DMS114 treated with DMSO at 0.1 percent for 48 hours (cell line): ENCODE results near the gene FCER2.
"Not testable (repeated sequence)": the region's sequence is repeated elsewhere in the genome, so short reads cannot be mapped to it uniquely, and the experiment has no call there.

ENCODE experiments used
- DNase-seq: peaks from one replicate; lab custom pipeline; 2025; ENCODE audit not compliant: unreplicated experiment; lab: John Stamatoyannopoulos, UW

The FCER2 gene, protein sequence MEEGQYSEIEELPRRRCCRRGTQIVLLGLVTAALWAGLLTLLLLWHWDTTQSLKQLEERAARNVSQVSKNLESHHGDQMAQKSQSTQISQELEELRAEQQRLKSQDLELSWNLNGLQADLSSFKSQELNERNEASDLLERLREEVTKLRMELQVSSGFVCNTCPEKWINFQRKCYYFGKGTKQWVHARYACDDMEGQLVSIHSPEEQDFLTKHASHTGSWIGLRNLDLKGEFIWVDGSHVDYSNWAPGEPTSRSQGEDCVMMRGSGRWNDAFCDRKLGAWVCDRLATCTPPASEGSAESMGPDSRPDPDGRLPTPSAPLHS

DNA sequence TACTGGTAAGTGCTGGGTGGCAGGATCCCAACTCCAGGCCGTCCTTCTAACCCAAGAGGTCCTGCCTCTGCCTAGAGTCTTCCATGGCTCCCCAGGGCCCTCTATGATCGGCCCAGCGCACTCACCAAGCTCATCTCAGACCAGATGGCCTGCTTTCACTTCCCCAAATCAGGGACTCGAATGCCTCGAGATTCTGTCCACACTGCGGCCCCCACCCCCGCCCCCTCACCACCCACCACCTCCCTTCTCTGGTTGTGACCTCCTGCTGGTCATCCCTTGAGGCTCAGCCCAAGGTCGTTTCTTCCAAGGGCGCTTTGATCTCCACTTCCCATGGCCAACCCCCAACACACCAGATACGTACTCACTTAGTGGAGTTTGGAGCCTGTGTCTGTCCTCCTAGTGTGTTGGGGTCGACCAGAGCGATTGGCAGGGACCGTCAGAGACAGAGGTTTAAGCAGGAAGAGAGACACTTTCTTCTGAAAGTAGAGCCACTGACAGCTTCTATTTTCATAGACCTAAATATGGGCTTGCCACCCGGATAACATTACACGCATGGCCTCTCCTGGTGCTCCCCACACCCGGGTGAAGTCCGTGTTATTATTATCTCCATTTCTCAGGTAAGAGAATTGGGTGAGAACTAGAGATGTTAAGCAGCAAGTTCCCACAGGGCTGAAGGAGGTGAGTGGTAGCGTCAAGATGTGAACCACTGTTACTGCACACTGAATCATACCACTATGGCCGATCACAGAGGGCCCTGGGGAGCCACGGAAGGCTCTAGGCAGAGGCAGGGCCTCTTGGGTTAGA is at the start of gene FCER2:
FCER2 (minus strand) TSS at position 478 of the 804 bp plus-strand sequence. CDS start 2,371 bp downstream, outside the sequence.
- DNase-seq = no peak

DNA sequence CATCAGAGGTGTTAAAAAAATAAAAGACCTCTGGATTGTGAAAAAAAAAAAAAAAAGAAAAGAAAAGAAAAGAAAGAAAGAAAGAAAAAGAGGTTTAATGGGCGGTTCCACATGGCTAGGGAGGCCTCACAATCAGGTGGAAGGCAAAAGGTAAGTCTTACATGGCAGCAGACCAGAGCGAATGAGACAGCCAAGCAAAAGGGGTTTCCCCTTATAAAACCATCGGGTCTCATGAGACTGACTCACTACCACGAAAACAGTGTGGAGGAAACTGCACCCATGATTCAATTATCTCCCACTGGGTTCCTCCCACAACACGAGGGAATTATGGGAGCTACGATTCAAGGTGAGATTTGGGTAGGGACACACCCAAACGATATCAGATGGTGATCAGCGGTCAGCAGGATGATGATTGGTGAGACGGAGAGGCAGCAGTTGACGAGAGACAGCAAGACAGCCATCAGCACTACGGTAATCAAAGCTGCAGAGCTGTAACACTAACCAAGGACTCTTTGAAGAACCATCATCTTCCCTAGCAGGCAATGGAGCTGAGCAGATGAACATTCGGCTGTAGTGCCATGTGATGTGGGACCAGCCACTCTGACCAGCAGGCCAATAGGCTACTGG is 49.3 kb upstream of the FCER2 start:
- no peak for DNase-seq

GRCh38 chr19:7748756-7749155 is 46.8 kb upstream of the FCER2 start:
- DNase-seq = no peak

DNA sequence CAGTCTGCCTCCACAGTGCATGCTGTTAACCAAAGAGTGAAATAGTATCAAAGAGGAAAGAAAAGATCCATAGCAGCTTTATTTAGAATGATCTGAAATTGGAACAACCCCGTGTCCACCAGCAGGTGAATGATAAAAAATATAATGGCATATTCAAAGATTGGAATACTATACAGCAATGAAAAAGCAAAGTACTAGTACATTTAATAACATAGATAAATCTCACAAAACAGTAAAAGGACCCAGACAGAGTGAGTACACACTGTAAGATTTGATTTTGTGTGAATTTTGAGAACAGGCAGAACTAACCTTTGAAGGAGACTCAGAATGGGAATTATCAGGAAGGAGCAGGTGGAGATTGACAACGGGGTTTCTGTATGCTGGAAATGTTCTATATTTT is 46.2 kb upstream of the FCER2 start:
- no peak for DNase-seq

DNA sequence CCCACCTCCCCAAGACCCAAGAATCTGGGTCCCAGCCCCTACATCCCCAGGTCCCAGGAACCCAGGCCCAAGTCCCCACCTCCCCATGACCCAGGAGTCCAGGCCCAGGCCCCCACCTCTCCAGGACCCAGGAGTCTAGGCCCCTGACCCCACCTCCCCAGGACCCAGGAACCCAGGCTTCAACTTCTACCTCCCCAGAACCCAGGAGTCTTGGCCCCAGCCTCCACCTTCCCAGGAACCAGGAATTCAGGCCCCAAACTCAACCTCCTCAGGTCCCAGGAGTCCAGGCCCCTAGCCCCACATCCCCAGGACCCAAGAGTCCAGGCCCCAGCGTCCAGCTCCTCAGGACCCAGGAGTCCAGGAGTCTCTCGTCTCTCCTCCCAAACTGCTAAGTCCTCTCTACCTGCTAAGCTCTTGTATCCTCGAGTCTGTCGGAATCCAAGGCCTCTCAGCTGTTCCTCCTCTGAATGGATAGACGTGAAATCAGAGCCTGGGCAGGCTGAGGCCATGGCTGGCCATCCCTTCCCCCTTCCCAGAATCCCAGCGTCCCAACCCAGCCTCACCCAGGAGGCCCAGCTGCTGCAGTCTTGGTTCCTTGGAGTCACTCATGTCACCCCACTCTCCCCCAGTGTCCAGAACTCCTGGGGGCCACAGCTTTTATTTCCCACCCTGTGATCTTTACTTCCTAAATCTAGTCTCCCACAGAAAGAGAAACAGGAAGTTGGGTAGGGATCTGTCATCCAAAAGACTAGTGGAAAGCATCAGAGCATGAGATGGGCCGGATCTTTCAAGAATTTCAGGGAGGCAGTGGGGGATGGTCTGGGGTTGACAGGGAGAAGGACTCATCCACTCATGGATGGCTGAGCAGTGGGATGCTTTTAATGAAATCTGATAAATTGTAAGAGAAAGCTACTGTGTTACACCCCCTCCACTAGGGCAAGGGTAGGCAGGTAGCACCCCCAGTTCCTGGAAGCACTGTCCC is 45.3 kb upstream of the FCER2 start, which contains the start of gene CD209:
CD209 (minus strand) TSS at position 632 of the 982 bp plus-strand sequence; CDS start at position 609, 23 bp downstream.
- DNase-seq = no peak

GRCh38 chr19:7746306-7746705 is 44.4 kb upstream of the FCER2 start:
- not testable (repeated sequence) for DNase-seq

DNA sequence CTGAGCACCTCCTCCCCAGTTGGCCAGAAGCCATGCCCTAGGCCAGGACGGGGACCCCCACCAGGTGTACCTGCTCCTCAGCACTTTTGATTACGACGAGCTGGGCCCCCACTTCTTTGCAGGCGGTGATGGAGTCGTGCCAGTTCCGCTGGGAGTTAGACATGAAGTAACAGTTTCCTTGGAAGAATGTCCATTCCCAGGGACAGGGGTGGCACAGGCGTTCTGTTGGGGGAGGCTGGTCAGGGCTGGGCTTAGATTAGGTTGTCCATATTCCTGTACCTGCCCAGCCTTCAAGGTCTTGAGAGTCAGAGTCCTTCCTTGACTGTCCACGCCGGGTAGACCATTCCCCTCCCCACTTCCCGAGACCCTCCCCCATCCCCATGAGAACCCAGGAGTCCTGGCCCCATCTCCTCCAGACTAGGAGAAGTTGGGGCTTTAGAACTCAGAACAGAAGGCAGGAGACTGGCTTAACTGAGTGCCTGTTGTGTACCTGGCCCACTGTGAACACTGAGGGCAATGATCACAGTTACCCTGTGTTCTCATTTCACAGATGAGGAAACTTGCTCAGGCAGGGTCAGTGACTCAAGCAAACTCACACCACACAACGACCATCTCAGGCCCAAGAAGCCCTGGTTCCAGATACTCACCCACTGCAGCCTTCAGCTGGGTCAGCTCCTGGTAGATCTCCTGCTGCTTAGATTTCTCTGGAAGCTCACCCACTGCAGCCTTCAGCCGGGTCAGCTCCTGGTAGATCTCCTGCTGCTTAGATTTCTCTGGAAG is 43.1 kb upstream of the FCER2 start:
- no peak for DNase-seq

- DNase-seq = no peak
Measured at GRCh38 chr19:7744199-7744786, 42.4 kb upstream of the FCER2 start.

DNA sequence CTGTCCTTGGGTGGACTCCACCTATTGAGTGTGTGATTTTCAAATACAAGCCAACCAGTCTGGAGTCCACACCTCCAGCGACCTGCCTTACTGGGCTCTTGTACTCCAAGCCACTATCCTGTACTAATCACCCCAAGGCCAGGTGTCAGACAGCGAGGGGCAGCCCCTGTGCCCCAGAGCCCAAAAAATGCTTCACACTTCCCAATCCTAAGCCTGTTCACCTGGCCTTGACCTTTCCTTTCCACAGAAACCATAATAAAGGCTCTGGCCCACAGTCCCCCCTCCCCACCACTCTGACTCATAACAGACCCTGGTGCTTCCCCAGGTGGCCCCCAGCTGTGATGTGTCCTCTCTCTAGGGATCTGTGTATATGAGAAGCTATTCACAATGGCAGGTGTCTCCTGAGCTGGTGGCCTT is 41.5 kb upstream of the FCER2 start:
- no peak for DNase-seq

GRCh38 chr19:7742991-7743390 is 41.1 kb upstream of the FCER2 start:
- DNase-seq = no peak

DNA sequence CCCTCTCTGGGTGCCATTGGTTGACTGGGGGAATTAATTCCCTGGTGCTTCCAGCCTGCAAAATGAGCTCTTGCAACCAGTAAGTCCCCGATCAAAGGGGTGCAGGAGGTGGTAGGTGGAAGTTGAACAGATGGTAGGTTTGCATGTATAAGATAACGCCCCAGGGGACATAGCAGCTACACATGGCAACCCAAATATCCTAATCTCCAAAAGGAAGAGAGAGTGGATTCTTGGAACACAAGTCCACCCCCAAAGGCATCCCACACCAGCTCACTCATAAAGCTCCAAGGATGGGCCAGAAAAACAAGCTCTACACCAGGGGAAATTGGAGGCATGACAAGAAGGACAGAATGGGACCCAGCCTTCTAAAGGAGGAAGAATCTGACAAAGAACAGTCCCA is 40.6 kb upstream of the FCER2 start:
- DNase-seq = no peak

- DNase-seq = no peak
Measured at GRCh38 chr19:7740682-7741054, 38.7 kb upstream of the FCER2 start.

DNA sequence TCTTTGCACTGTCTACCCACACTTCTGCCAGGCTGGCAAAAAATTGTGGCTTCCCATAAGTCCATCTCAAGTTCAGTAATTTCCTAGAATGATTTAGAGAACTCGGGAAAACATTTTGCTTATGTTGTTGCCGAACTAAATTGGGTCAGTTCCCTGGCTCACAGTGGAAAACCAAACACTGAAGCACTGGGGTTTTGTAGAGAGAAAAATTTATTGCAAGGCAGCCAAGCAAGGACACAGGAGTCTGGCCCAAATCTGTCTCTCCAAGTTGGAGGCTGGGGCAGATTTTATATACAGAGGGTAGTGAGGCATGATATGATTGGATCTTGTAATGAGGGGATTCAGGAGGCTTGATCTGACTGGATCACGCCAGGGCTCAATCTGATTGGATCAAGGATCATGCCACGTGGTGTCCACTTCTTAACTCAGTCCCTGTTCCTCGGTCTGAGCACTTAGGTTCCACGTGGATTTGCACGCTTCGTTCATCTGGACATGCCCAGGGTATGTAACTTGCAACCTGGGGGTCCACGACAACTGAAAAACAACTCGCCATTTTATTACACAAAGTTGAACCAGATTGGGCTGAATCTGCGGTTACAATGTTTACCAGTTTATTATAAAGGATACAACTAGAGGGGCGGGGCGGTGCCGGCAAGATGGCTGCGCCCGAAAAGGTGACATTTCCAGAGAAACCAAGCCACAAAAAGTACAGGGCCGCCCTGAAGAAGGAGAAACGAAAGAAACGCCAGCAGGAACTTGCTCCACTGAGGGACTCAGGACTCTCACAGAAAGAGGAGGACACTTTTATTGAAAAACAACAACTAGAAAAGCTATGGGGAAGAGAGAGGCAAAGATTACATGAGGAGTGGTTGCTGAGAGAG is 38.1 kb upstream of the FCER2 start:
- no peak for DNase-seq

- no peak for DNase-seq
Measured at GRCh38 chr19:7739211-7739755, 37.4 kb upstream of the FCER2 start.

GRCh38 chr19:7738023-7738422 is 36.1 kb upstream of the FCER2 start:
- DNase-seq = no peak

- no peak for DNase-seq
Measured at GRCh38 chr19:7737215-7737614, 35.3 kb upstream of the FCER2 start.

GRCh38 chr19:7736148-7736547 is 34.2 kb upstream of the FCER2 start:
- DNase-seq = no peak
